GM19324 (cell line): Measurements from ENCODE around the gene BCL2.
"Not testable (repeated sequence)": the region's sequence is repeated elsewhere in the genome, so short reads cannot be mapped to it uniquely, and the experiment has no call there.

Experiments
- ATAC-seq: cut with Tn5 transposase; IDR thresholded peaks from one replicate; pipeline ENCODE4 v1.9.1; 2021; ENCODE audit warnings: mild to moderate bottlenecking, moderate library complexity; ENCODE audit not compliant: unreplicated experiment, low FRiP score

BCL2 gene

GRCh38 chr18:63319383-63320122 lies at the start of gene BCL2:
BCL2 (minus strand) TSS chr18:63319769.
- ATAC-seq = peak; percentile 26

- no peak for ATAC-seq
Measured at GRCh38 chr18:63368611-63369010, 49.0 kb upstream of the BCL2 start.

GRCh38 chr18:63367053-63367953 lies 47.7 kb upstream of the BCL2 start, which contains the start of gene KDSR:
KDSR (minus strand) TSS chr18:63367206; CDS start chr18:63367118, 88 bp downstream.
- peak; percentile 96 for ATAC-seq

- peak; percentile 38 for ATAC-seq
Measured at GRCh38 chr18:63366213-63367052, 46.9 kb upstream of the BCL2 start.

- no peak for ATAC-seq
Measured at GRCh38 chr18:63365876-63366212, 46.3 kb upstream of the BCL2 start.

GRCh38 chr18:63363951-63364350 lies 44.4 kb upstream of the BCL2 start:
- ATAC-seq = no peak

- not testable (repeated sequence) for ATAC-seq
Measured at GRCh38 chr18:63363420-63363819, 43.9 kb upstream of the BCL2 start.

- ATAC-seq = no peak
Measured at GRCh38 chr18:63356272-63356896, 36.8 kb upstream of the BCL2 start.

- ATAC-seq = no peak
Measured at GRCh38 chr18:63350230-63350629, 30.7 kb upstream of the BCL2 start.

- no peak for ATAC-seq
Measured at GRCh38 chr18:63348508-63349136, 29.1 kb upstream of the BCL2 start.

GRCh38 chr18:63346480-63347183 lies 27.1 kb upstream of the BCL2 start:
- no peak for ATAC-seq

- ATAC-seq = no peak
Measured at GRCh38 chr18:63346031-63346430, 26.5 kb upstream of the BCL2 start.

- ATAC-seq = no peak
Measured at GRCh38 chr18:63344918-63345317, 25.3 kb upstream of the BCL2 start.

GRCh38 chr18:63344263-63344662 lies 24.7 kb upstream of the BCL2 start:
- no peak for ATAC-seq

- ATAC-seq = no peak
Measured at GRCh38 chr18:63342206-63342605, 22.6 kb upstream of the BCL2 start.

- no peak for ATAC-seq
Measured at GRCh38 chr18:63339920-63340484, 20.4 kb upstream of the BCL2 start.

GRCh38 chr18:63336366-63337099 lies 17.0 kb upstream of the BCL2 start:
- no peak for ATAC-seq

- ATAC-seq = no peak
Measured at GRCh38 chr18:63331105-63331504, 11.5 kb upstream of the BCL2 start.
